Endothelial cell (in vitro differentiated cells): ENCODE measurements around the gene OVAAL. TPM values are rescaled to one million over a fixed set of nuclear protein-coding genes. Genes with fewer than 3 reads are reported as not detected.

Experiments
- DNase-seq: peaks from one replicate; pipeline ENCODE4 v3.0.0; 2021; ENCODE audit warnings: low spot score
- H3K27ac Mint-ChIP-seq: one replicate; pipeline ENCODE4 v1.8.0; 2021; ENCODE audit warnings: mixed read lengths, inconsistent platforms; ENCODE audit not compliant: unreplicated experiment
- H3K27me3 Mint-ChIP-seq: one replicate; pipeline ENCODE4 v1.8.0; 2021; ENCODE audit warnings: mild to moderate bottlenecking, moderate library complexity, mixed read lengths, inconsistent platforms; ENCODE audit not compliant: unreplicated experiment
- H3K36me3 Mint-ChIP-seq: one replicate; pipeline ENCODE4 v1.8.0; 2021; ENCODE audit warnings: mild to moderate bottlenecking, low read depth, mixed read lengths, inconsistent platforms; ENCODE audit not compliant: unreplicated experiment
- H3K4me1 Mint-ChIP-seq: one replicate; pipeline ENCODE4 v1.8.0; 2021; ENCODE audit warnings: mild to moderate bottlenecking, mixed read lengths, inconsistent platforms; ENCODE audit not compliant: unreplicated experiment
- H3K4me3 Mint-ChIP-seq: one replicate; pipeline ENCODE4 v1.8.0; 2021; ENCODE audit warnings: mild to moderate bottlenecking, mixed read lengths, inconsistent platforms; ENCODE audit not compliant: unreplicated experiment
- H3K9me3 Mint-ChIP-seq: one replicate; pipeline ENCODE4 v1.8.0; 2021; ENCODE audit warnings: mixed read lengths, inconsistent platforms; ENCODE audit not compliant: unreplicated experiment
- CTCF ChIP-seq: fragments of 200-600 bp; sonication (generic); IDR thresholded peaks from one replicate; pipeline ENCODE4 v1.5.0; 2021; ENCODE audit warnings: antibody characterized with exemption; ENCODE audit not compliant: unreplicated experiment
- total RNA-seq: library from RNA; stranded (reverse); fragmentation: NEBNext Ultra II Directional; extraction: Animal tissue kit (Norgen Biotek cat#: 25700); gene quantifications from one replicate; pipeline ENCODE4 v1.2.1, GENCODE V29; 2021; ENCODE audit not compliant: unreplicated experiment

OVAAL gene
- total RNA-seq, 1 donor from 2014 or later, result not detected

DNA sequence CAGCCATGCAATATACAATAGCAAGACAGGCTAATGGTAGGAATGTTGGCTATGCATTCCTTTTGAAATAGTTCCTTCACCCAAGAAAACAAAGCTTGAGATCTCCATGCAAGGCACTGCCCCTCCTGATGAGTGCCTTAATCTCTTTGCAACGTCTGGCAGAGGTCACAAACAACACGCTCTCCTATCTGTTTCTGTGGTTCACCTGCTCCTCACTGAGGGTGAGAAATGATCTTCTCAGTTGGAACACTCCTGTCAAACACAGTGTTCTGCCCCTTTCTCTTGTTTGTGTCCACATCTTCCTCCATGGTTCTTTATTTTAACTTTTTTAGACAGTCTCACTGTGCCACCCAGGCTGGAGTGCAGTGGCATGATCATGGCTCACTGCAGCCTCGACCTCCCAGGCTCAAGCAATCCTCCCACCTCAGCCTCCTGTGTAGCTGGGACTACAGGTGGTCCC lies 51.8 kb downstream of the OVAAL start:
- Mint-ChIP-seq H3K4me3 (no peak overlapping the region), H3K4me1 (peaks cover 6% of the 10 kb centered on the region), H3K36me3 (no peaks in the 10 kb centered on the region), H3K9me3 (no peaks in the 10 kb centered on the region), H3K27ac (no peak overlapping the region), H3K27me3 (no peaks in the 10 kb centered on the region)
- TF ChIP-seq CTCF, result no peak
- no peak for DNase-seq

DNA sequence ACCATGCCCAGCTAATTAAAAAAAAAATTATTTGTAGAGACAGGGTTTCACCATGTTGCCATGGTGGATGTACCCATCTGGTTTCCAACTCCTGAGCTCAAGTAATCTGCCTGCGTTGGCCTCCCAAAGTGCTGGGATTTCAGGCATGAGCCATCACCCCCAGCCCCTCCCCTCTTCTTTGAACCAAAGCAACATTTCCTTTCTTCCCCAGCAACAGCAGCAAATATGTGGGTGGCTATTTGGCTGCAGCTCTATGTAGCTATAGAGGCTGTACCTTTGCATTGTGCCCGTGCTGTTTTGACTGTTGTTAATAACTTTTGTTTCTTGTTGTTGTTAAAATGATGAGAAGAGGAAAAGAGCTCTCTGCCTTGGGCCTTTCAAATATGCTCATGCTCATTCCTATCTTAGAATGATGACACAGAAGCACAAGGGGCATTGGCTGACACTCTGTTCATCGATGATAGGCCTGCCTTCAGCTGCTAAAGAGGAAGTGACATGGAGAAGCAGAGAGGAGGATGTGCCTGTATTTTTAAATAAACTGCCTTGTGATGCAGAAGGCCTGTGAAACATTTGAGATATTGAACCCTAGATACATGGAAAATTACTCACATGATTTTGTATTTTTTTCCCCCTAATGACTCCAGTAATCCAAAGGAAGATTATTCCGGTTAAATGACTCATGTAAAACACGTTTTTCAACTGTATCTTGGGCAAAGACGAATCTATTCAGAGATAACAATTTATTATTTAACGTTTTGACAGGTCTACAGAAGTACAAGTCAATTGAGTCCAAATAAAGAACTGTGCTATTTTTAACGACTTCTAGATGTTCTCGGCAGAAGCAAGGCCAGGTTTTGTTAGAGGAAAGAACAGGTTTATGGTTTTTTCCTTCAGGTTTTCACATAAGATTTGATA lies 52.5 kb downstream of the OVAAL start:
- DNase-seq, result no peak

DNA sequence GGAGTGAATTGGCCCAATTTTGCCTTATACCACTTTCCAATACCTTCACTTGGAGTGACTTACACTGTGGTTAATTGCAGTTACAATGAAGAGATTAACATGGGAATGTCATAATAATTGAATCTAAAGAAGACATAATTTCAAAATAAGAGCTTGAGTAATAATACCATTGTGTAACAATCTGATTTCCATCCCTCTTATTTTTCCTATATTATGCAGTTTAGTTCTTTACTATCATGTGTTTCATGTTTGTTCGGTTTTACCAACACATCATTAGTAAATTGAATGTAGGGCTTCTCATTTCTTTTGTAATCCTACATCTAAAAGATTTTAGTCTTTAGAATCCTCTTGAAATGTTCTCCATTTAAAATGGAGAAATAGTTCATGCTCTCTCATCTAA lies 53.9 kb downstream of the OVAAL start:
- Mint-ChIP-seq H3K27me3 (no peaks in the 10 kb centered on the region), H3K4me3 (no peak overlapping the region), H3K36me3 (no peaks in the 10 kb centered on the region), H3K27ac (no peak overlapping the region), H3K9me3 (no peaks in the 10 kb centered on the region), H3K4me1 (peaks cover 6% of the 10 kb centered on the region)
- TF ChIP-seq CTCF, result no peak
- DNase-seq, result no peak

More for the DNA sequence above, 52.5 kb downstream of the OVAAL start:
- peaks cover 6% of the 10 kb centered on the region for H3K4me1 Mint-ChIP-seq
- no peak overlapping the region for H3K4me3 Mint-ChIP-seq
- H3K9me3 Mint-ChIP-seq, result no peaks in the 10 kb centered on the region
- no peak for TF ChIP-seq CTCF
- H3K27me3 Mint-ChIP-seq, result no peaks in the 10 kb centered on the region
- no peaks in the 10 kb centered on the region for H3K36me3 Mint-ChIP-seq
- no peak overlapping the region for H3K27ac Mint-ChIP-seq

DNA sequence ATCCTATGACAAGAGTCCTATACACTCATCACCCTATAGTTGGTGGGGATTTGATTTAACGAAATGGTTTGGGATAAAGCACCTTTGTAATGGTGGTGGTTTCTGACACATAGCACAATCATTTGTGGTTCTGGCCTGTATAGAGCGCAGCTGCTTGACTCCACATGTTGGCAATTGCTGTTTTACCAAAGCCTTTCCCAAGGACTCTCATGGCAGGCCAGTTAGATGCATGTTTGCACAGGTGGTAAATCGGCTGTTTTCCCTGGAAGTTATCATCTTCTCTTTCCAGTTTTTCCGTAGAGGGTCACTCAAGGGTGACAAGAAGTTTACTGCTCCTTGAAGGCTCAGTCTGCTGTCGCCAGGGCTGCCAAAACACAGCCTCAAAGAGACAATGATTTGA lies 56.0 kb downstream of the OVAAL start:
- H3K36me3 Mint-ChIP-seq, result no peaks in the 10 kb centered on the region
- peaks cover 8% of the 10 kb centered on the region for H3K4me1 Mint-ChIP-seq
- H3K9me3 Mint-ChIP-seq, result no peaks in the 10 kb centered on the region
- no peaks in the 10 kb centered on the region for H3K27me3 Mint-ChIP-seq
- no peak for DNase-seq
- H3K27ac Mint-ChIP-seq, result no peak overlapping the region
- no peak overlapping the region for H3K4me3 Mint-ChIP-seq
- TF ChIP-seq CTCF, result no peak
